ENCODE results near the gene SS18L1.

GRCh38 chr20:62157387-62158087 is 14.0 kb downstream of the SS18L1 start:
- TF ChIP-seq CTCF (IDR thresholded peaks at IDR 0.05): no peak
- no peak for TF ChIP-seq TCF7L2 (IDR thresholded peaks at IDR 0.05; ENCODE audit: low read depth, low read length)
- no peak for TF ChIP-seq SIN3A (IDR thresholded peaks at IDR 0.05; ENCODE audit: borderline replicate concordance, insufficient read depth, low read depth, low read length)
- no peak for TF ChIP-seq POLR2AphosphoS5 (IDR thresholded peaks at IDR 0.05; ENCODE audit: low read depth, low read length)

All from Panc1 (cell line).